Ishikawa (cell line): ENCODE data around the gene CEP78.

Experiments
- CEBPB ChIP-seq: IDR thresholded peaks from 2 replicates; pipeline ENCODE4 v1.6.1; 2012
- CREB1 ChIP-seq: IDR thresholded peaks from 2 replicates; pipeline ENCODE4 v1.6.1; 2012; ENCODE audit warnings: low read depth
- EGR1 ChIP-seq: IDR thresholded peaks from 2 replicates; pipeline ENCODE4 v1.6.1; 2012
- EP300 ChIP-seq: IDR thresholded peaks from 2 replicates; pipeline ENCODE4 v1.6.1; 2012; ENCODE audit warnings: borderline replicate concordance
- FOXM1 ChIP-seq: IDR thresholded peaks from 2 replicates; pipeline ENCODE4 v1.6.1; 2012; ENCODE audit warnings: low read depth, borderline replicate concordance
- MAX ChIP-seq: IDR thresholded peaks from 2 replicates; pipeline ENCODE4 v1.6.1; 2012
- NFIC ChIP-seq: IDR thresholded peaks from 2 replicates; pipeline ENCODE4 v1.6.1; 2012
- RAD21 ChIP-seq: IDR thresholded peaks from 2 replicates; pipeline ENCODE4 v1.6.1; 2012; ENCODE audit warnings: low read depth
- REST ChIP-seq: IDR thresholded peaks from 2 replicates; pipeline ENCODE4 v1.6.1; 2012; ENCODE audit warnings: low read depth, mild to moderate bottlenecking
- TAF1 ChIP-seq: IDR thresholded peaks from 2 replicates; pipeline ENCODE4 v1.6.1; 2012; ENCODE audit warnings: low read depth, mild to moderate bottlenecking
- TCF12 ChIP-seq: IDR thresholded peaks from 2 replicates; pipeline ENCODE4 v1.6.1; 2012; ENCODE audit warnings: low read depth
- TEAD4 ChIP-seq: IDR thresholded peaks from 2 replicates; pipeline ENCODE4 v1.6.1; 2012
- USF1 ChIP-seq: IDR thresholded peaks from 2 replicates; pipeline ENCODE4 v1.6.1; 2012
- YY1 ChIP-seq: IDR thresholded peaks from 2 replicates; pipeline ENCODE4 v1.6.1; 2012; ENCODE audit warnings: low read depth
- ZBTB7A ChIP-seq: IDR thresholded peaks from 2 replicates; pipeline ENCODE4 v1.6.1; 2012; ENCODE audit warnings: low read depth

Gene CEP78

GRCh38 chr9:78306222-78307076 lies 70.6 kb downstream of the CEP78 start:
- TF ChIP-seq CEBPB: 0 out of 2 replicates have a peak, but pooled peaks have one; percentile 23
- no peak for TF ChIP-seq REST
- no peak for TF ChIP-seq NFIC
- TF ChIP-seq FOXM1: no peak
- no peak for TF ChIP-seq TCF12
- TF ChIP-seq MAX: no peak

GRCh38 chr9:78307360-78307759 lies 71.5 kb downstream of the CEP78 start:
- TF ChIP-seq YY1 (no peak), USF1 (no peak)

GRCh38 chr9:78309066-78309465 lies 73.2 kb downstream of the CEP78 start:
- TF ChIP-seq ZBTB7A (no peak), EP300 (no peak), REST (no peak), USF1 (no peak), FOXM1 (no peak)

GRCh38 chr9:78311075-78311474 lies 75.2 kb downstream of the CEP78 start:
- TF ChIP-seq CEBPB (no peak), EGR1 (no peak), NFIC (no peak)

- TF ChIP-seq USF1 (no peak), ZBTB7A (no peak), TAF1 (no peak), MAX (no peak), REST (no peak), YY1 (no peak), FOXM1 (no peak), EP300 (no peak), RAD21 (no peak), TEAD4 (no peak), EGR1 (no peak), CREB1 (no peak), CEBPB (no peak)
Observed at GRCh38 chr9:78311886-78312524, 76.1 kb downstream of the CEP78 start.
